ENCODE measurements around the gene MC1R.

Gene MC1R

GRCh38 chr16:89936034-89936433 lies 17.4 kb downstream of the MC1R start:
- no peak for DNase-seq

GRCh38 chr16:89936508-89936907 lies 17.8 kb downstream of the MC1R start:
- DNase-seq: no peak

DNA sequence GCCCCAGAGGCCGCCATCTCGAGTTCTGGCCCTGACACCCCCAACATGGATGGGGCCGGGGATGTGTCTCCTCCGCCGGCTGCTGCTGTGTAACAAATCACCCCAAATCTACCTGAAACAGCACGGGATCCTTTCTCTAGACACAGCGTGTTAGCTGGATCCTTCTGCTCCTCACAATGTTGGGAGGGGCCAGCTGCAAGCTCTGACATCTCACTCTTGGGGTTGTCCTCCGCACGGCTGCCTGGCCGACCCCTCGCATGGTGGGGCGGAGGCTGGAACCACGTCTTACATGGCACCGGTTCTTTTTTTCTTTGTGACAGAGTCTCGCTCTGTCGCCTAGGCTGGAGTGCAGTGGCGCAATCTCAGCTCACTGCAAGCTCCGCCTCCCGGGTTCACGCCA lies 18.3 kb downstream of the MC1R start:
- DNase-seq: no peak

GRCh38 chr16:89938175-89938885 lies 19.7 kb downstream of the MC1R start:
- no peak for DNase-seq

DNA sequence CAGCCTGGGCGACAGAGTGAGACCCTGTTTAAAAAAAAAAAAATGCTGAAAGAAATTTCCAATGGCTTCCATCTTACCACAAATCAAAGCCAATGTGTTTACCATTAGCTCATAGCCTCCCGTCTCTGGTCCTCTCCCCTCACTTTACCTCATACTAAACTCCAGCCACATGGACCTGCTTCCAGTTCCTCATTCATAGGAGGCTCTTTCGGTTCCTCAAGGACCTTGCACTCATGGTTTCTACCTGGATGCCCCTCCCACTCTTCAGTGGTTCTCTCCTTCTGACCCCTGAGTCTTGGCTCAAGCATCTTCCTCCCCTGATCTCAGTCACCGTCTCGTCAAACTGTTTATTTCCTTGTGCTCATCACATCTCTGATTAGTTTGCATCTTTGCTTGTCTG lies 26.1 kb downstream of the MC1R start:
- DNase-seq: no peak

DNA sequence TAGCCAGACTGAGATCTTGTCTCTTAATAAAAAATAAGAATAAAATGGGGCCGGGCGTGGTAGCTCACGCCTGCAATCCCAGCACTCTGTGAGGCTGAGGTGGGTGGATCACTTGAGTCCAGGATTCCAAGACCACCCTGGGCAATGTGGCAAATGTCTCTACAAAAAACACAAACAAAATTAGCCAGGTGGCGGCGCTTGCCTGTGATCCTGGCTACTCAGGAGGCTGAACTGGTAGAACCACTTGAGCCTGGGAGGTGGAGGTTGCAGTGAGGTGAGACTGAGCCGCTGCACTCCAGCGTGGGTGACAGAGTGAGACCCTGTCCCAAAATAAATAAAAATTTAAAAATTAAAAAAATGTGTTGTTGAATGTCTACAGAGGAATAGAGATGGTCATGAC lies 27.0 kb downstream of the MC1R start:
- no peak for DNase-seq

DNA sequence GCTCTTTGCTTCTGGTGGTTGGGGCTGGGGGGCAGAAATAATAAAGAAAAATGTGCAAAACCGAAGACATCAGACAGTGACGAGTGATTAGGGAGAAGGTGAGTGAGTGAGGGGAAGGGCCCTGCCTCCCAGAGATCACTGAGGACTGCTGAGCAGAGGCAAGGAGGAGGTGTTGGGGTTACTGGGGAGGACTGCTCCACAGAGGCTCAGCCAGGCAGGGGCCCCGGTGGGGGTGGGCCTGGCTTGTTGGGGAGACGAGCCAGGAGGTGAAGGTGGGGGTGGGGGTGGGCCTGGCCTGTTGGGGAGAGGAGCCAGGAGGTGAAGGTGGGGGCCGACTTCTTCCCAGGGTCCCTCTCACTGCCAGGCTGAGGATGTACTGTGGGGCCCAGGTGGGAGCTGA lies 27.9 kb downstream of the MC1R start:
- no peak for DNase-seq

DNA sequence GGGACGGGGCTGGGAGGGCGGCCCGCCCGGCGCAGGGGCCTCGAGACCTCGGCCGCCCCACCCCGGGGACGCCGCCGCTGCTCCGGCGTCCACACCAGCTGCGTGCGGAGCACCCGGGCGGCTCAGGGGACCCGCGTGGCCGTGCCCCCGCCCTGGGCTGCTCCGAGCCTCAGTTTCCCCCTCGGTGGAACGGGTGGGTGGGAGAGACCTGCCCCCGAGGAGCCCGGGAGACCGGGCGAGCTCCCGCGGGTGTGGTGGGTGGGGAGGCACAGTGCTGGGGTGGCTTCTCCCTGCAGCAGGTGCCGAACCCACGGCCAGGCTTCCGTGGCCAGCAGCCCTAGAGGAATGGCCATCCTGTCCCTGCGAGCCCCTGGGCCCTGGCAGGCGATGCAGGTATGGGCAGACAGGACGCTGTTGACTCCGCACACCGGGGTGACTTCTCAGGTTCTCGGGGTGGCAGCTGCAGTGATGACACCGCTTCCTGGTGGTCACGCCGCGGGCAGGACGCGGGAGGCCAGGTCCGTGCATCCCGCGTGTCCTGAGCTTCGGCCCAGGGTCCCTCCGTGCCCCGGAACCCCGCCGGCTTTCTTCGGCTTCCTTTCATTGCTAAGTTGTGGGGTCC lies 30.6 kb downstream of the MC1R start:
- no peak for DNase-seq

- no peak for DNase-seq
These were observed 31.1 kb downstream of the MC1R start for GRCh38 chr16:89949756-89950155.

- DNase-seq: no peak
These were observed 32.8 kb downstream of the MC1R start for GRCh38 chr16:89951509-89951908.

GRCh38 chr16:89952049-89952448 lies 33.4 kb downstream of the MC1R start:
- no peak for DNase-seq

DNA sequence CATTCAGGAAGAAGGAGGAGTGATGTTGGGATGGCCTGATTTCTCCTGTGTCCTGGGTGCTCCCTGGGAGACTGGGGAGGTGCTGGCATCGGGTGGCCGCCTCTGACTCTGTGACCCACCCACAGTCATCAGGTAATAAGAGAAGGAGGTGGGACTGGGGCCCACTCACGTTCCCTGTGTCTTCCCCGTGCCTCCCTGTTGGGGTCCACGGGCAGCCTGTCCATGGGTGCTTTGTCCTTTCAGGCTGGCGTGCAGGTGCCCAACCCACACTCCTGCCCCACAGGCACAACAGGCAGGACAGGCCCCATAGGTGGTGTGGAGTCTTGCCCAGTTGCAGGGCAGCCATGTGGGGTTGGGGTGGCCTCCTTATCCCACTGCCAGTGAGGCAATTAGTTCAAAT lies 33.9 kb downstream of the MC1R start:
- no peak for DNase-seq

- DNase-seq: no peak
These were observed 35.2 kb downstream of the MC1R start for GRCh38 chr16:89953671-89954406.

DNA sequence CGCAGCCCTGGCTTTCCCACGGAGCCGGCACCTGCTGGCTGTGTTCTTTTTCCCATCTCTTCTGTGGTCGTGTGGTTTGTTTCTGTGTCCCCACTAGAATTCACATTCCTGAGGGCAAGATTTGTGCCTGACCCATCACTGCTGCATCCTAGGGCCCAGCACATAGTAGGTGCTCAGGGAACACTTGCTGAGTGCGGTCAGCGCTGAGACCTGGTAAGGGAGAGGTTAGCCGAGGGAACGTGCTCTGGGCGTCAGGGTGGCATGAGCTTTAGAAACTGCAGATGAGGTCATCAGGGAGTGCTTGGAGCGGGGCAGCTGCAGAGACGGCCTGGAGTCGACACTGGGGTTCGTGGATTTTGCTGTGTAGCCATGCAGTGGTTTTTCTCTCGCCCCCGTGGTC lies 35.8 kb downstream of the MC1R start:
- DNase-seq: no peak

DNA sequence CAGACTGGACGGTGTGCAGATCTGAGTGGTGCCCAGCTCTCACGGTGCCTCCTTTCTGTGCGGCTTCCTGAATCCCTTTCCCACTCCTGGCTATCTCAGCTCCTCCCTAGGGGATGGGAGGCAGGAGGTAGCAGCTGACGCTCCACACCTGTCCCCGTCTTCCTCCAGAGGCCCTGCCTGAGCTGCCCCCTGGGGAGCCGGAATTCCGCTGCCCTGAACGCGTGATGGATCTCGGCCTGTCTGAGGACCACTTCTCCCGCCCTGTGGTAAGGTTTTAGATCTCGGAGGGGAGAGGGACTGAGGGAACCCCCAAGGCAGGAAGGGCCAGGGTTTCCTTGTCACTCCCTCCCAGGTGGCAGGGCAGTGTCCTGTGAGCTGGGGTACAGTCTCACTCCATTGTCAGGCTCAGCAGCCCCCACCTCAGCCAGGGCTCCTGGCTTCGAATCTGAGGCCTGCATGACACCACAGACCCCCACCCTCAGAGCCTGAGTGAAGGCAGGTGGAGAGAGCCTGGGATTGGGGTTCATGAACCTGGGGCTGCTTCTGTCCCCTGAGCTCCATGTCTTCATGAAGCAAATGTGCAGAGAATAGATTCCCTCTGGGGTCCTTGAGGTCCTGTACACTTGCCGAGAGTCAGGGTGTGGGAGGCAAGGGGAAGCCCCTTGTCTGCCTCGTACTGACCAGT lies 36.5 kb downstream of the MC1R start:
- DNase-seq: no peak

DNA sequence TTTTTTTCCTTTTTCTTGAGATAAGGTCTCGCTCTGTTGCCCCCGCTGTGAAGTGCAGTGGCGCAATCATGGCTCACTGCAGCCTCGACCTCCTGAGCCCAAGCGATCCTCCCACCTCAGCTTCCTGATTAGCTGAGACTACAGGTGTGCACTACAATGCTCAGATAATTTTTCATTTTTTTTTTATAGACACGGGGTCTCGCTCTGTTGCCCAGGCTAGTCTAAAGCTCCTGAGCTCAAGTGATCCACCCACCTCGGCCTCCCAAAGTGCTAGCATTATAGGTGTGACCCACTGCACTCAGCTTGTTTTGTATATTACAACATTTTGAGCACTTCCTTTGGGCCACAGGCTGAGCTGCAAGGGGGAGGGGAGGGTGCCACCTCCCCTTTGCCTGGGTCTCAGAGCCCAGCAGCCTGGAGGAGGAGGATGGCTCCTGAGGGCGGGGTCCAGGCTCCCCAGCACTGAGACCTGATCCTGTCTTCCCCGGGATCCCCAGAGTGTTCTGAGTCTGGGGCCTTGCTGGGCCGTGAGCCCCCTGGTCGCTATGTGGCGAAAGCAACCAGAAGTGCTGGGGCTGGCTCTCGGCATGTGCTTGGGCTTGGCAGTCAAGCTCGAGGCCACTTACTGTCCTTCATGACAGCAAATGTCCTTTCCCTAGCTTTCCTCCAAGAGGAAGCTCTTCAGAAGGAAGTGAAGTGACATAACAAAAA lies 38.0 kb downstream of the MC1R start:
- no peak for DNase-seq

DNA sequence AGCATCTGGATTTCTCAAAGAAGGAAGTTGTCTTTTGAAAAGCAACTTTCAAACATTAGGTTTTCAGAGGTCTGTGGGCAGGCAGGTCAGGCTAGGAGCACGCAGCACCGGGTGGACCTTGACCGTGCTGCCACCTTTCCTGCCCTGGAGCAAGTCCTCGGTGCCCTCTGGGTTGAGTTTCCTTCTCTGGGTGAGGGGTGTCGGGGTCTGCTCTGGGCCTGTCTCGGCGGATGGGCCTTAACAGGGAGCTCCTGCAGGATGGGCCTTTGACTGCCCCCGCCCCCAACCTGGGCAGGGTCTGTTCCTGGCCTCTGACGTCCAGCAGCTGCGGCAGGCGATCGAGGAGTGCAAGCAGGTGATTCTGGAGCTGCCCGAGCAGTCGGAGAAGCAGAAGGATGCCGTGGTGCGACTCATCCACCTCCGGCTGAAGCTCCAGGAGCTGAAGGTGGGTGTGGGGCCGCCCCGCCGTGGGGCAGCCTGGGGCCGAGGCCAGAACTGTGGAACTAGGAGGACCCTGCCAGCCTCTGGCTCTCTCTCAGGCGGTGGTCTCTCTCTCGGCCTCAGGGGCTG lies 38.6 kb downstream of the MC1R start:
- no peak for DNase-seq

GRCh38 chr16:89958068-89958467 lies 39.4 kb downstream of the MC1R start:
- DNase-seq: no peak

GRCh38 chr16:89958596-89958995 lies 39.9 kb downstream of the MC1R start:
- no peak for DNase-seq

- DNase-seq: no peak
These were observed 42.3 kb downstream of the MC1R start for GRCh38 chr16:89960966-89961365.

DNA sequence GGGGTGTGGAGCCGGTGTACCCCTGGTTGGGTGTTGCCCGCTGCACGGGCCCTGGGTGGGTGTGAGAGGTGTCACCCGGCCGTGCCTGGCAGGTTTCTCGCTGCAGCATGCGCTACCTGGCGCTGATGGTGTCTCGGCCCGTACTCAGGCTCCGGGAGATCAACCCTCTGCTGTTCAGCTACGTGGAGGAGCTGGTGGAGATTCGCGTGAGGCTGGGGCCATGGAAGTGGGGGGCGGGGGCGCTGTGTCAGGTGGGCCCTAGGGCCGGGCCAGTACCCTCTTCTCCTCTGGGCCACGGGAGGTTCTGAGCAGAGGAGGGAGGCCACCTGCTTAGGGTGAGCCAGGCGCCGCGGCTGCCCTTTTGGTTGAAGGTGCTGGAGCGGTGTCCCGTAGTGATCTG lies 43.3 kb downstream of the MC1R start:
- DNase-seq: no peak

DNA sequence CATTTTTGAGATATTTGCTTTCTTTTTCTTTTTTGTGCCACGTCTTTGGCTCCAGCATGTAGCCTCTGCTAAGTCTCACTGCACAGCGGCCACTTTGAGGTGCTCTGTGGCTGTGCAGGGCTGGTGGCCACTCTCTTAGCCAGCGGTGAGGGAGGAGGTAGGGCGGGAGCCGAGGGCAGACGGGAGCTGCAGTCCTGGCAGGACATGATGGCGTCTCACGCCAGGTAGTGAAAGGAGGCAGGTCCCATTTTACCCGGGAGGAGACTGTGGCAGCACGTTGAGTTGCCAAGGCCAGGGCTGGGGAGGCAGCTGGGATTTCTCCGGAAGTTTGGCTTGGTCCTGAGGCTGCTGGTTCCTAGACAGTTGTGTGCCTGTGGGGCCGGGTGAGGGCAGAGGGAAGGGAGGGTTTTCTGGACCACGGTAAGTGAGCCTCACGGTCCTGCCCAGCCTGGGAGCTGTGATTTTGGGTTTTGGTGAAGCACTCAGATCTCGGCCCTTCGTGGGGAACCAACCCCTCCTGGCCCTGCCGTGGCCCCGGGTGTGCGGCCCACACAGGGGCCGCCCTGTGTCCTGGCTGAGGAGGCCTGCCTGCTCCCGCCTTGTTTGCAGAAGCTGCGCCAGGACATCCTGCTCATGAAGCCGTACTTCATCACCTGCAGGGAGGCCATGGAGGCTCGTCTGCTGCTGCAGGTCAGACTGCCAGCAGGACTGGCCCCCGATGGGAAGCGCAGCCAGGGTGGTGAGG lies 44.3 kb downstream of the MC1R start:
- no peak for DNase-seq
